ENCODE measurements around the gene GALNT2.

Gene GALNT2

GRCh38 chr1:230222678-230223077, 155.6 kb downstream of the GALNT2 start:
- TF ChIP-seq, protein P1, sequence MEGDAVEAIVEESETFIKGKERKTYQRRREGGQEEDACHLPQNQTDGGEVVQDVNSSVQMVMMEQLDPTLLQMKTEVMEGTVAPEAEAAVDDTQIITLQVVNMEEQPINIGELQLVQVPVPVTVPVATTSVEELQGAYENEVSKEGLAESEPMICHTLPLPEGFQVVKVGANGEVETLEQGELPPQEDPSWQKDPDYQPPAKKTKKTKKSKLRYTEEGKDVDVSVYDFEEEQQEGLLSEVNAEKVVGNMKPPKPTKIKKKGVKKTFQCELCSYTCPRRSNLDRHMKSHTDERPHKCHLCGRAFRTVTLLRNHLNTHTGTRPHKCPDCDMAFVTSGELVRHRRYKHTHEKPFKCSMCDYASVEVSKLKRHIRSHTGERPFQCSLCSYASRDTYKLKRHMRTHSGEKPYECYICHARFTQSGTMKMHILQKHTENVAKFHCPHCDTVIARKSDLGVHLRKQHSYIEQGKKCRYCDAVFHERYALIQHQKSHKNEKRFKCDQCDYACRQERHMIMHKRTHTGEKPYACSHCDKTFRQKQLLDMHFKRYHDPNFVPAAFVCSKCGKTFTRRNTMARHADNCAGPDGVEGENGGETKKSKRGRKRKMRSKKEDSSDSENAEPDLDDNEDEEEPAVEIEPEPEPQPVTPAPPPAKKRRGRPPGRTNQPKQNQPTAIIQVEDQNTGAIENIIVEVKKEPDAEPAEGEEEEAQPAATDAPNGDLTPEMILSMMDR (IDR thresholded peaks at IDR 0.05; ENCODE audit: insufficient read depth, low read length, poor library complexity, severe bottlenecking): no peak
- no peak overlapping the region for H3K4me3 ChIP-seq (replicated peaks; ENCODE audit: low read depth, low read length)
- no peaks in the 10 kb centered on the region for H3K27me3 ChIP-seq (replicated peaks; ENCODE audit: control insufficient read depth, insufficient read depth, low read length)
- DNase-seq (ENCODE audit: extremely low read depth, insufficient read length): no peak
- H3K36me3 ChIP-seq (ENCODE audit: control insufficient read depth, insufficient read depth, low read length): no peaks in the 10 kb centered on the region

DNA sequence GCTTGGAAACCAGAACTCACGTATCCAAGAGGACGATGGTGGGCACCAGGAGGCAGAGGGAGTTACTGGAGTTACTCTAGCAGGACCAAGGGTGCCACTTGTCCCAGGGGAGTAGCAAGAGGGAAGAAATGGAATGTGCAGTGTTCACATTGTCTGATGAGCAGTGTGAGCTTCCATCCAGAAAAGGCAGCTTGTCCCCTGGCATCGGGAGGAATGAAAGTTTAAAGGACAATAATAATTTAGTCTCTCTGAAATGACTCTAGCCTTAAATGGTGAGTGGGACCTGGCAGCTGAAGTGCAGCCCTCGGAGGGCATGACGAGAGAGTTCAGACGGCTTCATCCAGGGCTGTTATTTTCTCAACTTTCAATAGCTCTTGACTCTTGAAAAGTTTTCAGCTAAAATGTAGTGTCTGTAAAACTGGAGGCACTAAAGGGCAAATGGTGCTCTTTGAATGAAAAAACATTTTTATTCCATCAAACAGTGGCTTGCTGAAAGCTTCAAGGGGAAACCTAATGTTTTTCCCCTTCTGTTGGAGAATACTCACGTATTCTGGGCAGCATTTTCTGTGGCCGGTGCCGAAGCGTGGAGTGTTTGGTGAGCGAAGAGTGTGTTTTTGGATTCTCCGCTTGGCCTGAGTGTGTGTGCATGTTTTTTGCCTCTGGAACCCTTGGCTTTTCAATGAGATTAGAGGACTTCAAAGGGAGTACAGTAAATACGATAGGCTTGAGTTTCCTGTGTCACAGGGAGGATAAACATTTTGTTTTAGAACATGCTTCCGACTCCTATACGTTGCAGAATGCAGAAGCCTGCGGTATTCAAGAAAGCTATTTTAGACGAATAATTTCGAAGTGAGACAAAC, 157.3 kb downstream of the GALNT2 start:
- DNase-seq (ENCODE audit: extremely low read depth, insufficient read length): no peak
- no peaks in the 10 kb centered on the region for H3K36me3 ChIP-seq (ENCODE audit: control insufficient read depth, insufficient read depth, low read length)
- TF ChIP-seq, protein P1 (IDR thresholded peaks at IDR 0.05; ENCODE audit: insufficient read depth, low read length, poor library complexity, severe bottlenecking): no peak
- no peaks in the 10 kb centered on the region for H3K27me3 ChIP-seq (replicated peaks; ENCODE audit: control insufficient read depth, insufficient read depth, low read length)
- no peak overlapping the region for H3K4me3 ChIP-seq (replicated peaks; ENCODE audit: low read depth, low read length)

DNA sequence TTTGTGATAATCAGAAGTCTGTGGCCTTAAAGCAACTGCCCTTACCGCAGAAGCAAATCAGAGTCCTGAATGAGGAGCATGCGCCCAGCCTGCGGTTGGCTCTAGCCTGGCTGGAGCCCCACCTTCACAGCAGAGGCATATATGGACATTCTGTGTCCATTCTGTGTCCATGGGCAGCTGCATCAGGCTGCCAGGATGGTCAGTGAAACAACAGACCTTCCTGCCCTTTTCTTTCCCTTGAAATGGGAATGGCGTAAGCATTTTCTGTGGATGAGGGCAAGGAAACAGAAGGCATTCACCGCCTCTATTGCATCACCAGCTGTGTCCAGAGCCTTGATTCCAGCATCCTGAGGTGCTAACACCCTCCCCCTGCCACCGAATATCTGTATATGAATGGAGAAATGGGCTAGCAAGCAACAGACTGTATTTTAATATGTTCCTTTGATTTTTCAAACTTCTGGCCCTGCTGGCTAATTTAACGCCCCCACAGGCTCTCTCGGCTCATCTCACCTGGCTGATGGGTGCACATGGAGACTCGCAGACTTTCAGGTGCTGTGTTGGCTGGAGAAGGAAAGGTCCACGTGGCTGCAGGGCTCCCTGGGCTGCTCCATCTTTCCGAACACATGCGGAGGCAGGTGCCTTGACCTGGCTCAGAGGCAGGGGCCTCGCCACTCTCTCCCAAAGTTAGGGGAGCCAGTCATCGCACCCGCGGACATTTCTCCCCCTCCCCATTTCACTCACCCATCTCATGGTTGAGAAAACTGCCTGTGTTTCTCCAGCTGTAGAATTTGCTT, 159.2 kb downstream of the GALNT2 start:
- no peak overlapping the region for H3K4me3 ChIP-seq (replicated peaks; ENCODE audit: low read depth, low read length)
- no peak for DNase-seq (ENCODE audit: extremely low read depth, insufficient read length)
- no peaks in the 10 kb centered on the region for H3K27me3 ChIP-seq (replicated peaks; ENCODE audit: control insufficient read depth, insufficient read depth, low read length)
- TF ChIP-seq, protein P1 (IDR thresholded peaks at IDR 0.05; ENCODE audit: insufficient read depth, low read length, poor library complexity, severe bottlenecking): no peak
- H3K36me3 ChIP-seq (ENCODE audit: control insufficient read depth, insufficient read depth, low read length): no peaks in the 10 kb centered on the region

- DNase-seq (ENCODE audit: extremely low read depth, insufficient read length): no peak
- Histone ChIP-seq H3K36me3 (ENCODE audit: control insufficient read depth, insufficient read depth, low read length) (no peaks in the 10 kb centered on the region), H3K4me3 (replicated peaks; ENCODE audit: low read depth, low read length) (no peak overlapping the region), H3K27me3 (replicated peaks; ENCODE audit: control insufficient read depth, insufficient read depth, low read length) (no peaks in the 10 kb centered on the region)
- TF ChIP-seq, protein P1 (IDR thresholded peaks at IDR 0.05; ENCODE audit: insufficient read depth, low read length, poor library complexity, severe bottlenecking): no peak
Measured at GRCh38 chr1:230226814-230227213, 159.8 kb downstream of the GALNT2 start.

DNA sequence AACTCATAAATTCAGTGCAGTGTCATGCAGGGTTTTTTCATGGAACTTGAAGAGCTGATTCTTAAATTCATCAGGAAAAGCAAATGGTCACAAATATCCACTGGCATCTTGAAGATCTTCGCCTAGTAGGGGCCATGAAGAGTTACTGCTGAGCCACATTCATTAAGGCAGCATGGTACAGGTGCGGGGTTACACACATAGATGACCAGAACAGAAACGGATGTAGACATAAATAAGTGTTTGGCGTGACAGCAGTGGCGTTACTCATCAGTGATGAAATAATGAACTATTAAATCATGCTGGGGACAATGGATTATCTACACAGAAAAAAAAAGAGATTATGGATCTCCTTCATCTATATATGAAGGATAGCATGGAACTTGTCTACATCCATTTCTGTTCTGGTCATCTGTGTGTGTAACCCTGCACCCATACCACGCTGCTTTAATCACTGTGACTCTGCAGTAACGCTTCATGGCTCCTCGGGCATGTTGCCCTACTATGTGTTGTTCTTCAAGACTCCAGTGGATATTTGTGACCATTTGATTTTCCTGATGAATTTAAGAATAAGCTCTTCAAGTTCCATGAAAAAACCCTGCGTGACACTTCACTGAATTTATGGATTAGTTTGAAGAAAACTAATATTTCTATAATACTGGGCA, 161.3 kb downstream of the GALNT2 start:
- no peak for DNase-seq (ENCODE audit: extremely low read depth, insufficient read length)
- Histone ChIP-seq H3K4me3 (replicated peaks; ENCODE audit: low read depth, low read length) (no peak overlapping the region), H3K36me3 (ENCODE audit: control insufficient read depth, insufficient read depth, low read length) (no peaks in the 10 kb centered on the region), H3K27me3 (replicated peaks; ENCODE audit: control insufficient read depth, insufficient read depth, low read length) (no peaks in the 10 kb centered on the region)
- TF ChIP-seq, protein P1 (IDR thresholded peaks at IDR 0.05; ENCODE audit: insufficient read depth, low read length, poor library complexity, severe bottlenecking): no peak
